Cerebellar nuclear complex (tissue), 1 donor: ENCODE data around the gene TGFBI.

Experiments
- DNase-seq, 2 experiments: peaks; one replicate each; lab custom pipeline; 2025; lab: John Stamatoyannopoulos, UW

Gene TGFBI

DNA sequence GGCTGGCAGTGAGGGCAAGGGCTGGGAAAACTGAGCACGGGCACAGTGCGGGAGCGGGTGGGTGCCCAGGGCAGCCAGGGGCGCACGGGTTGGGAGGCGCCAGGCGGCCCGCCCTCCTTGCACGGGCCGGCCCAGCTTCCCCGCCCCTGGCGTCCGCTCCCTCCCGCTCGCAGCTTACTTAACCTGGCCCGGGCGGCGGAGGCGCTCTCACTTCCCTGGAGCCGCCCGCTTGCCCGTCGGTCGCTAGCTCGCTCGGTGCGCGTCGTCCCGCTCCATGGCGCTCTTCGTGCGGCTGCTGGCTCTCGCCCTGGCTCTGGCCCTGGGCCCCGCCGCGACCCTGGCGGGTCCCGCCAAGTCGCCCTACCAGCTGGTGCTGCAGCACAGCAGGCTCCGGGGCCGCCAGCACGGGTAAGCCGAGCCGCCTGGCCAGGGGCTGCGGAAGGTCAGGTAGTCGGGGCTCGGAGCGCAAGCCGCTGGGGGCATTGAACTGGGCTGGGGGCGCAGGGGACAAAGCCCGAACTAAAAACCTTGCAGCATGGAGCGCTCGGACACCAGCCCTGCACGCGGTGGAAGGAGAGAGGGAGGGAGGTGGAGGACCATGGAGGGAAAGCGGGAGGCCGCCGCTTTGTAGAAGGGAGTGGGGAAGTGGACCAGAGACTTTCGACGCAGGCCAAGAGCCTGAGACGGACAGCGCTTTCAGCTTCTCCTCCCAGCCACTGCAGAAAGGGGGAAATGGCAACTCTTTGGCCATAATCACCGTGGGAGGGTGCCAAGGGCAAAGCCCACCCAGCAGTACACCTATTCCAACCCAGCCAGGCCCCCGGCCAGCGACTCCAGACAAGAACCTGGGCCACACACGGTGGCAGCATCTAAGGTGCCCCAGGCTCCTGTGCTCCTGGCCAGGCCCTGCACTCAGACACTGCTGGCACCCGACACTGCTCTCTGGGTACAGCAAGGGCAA lies at the start of gene TGFBI:
TGFBI (plus strand) TSS at position 207 of the 961 bp plus-strand sequence; CDS start at position 275, 68 bp downstream.
- DNase-seq: no peak

GRCh38 chr5:135978993-135979392 lies 49.8 kb upstream of the TGFBI start:
- DNase-seq: no peak

DNA sequence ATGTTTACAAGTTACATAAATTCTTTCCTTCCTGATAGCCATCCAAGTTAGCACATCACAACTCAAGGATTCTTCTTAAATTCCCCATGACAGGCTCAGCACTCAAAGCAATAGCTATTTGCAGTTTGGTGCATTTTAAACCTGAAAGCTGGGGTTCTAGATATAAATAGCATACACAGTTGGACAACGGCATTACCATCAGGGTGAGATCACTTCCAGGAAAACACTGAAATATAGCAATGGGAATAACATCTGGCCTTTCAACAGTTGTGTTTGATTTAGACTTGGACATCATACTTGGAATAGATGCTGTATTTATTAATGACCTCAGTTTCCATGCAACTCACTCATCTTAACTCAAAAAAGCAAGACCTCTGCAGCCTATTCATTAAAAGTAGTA lies 49.3 kb upstream of the TGFBI start:
- DNase-seq: no peak

GRCh38 chr5:135980620-135981019 lies 48.2 kb upstream of the TGFBI start:
- DNase-seq: no peak

DNA sequence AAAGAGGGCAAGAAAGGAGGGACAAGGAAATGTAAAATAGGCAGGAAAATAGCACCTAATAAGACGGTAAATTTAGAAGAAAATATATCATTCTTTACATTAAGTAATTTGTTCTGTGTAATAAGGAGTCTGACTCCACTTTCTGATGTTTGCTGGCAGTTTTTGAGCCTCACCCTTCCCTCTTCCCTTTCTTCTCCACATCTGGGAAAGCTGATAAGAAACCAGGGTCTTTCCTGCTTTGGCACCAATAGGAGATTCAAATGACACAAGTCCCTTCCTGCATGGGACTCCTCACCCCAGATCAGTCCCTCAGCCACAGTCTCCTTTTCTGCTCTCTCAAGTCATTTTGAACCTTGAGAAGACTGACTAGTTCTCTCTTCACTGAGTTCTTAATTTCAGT lies 42.8 kb upstream of the TGFBI start:
- no peak for DNase-seq

DNA sequence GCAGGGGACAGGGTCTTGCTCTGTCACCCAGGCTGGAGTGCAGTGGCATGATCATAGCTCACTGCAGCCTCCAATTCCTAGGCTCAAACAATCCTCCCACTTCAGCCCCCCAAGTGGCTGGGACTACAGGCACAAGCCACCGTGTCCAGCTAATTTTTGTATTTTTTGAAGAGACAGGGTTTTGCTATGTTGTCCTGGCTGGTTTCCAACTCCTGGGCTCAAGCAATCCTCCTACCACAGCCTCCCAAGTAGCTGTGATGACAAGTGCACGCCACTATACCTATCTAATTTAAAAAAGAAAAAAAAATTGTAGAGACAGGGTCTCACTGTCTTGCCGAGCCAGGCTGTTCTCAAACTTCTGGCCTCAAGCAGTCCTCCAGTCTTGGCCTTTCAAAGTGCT lies 42.4 kb upstream of the TGFBI start:
- no peak for DNase-seq

DNA sequence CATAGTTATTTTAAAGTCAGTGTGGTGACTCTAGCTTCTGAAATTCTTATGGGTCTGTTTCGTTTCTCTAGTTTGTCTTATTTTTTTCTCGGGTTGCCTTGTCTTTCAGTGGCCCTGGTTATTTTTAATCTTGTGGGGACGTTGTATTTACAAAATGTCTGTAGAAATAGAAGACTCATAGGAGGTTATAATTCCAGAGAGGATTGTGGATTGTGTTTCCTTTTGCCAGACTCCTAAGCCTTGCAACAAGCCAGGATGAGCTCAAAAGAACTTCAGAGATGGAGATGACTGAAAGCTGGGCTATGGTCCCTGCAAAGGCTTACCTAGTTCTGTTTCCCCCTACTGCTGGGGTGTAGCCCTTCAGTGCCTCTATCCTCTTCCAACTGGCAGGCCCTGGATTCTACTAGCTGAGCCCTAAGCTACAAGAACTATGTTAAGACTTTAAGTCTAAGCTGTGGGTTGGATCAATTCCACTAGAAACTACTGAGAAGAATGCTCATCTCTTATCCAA lies 41.8 kb upstream of the TGFBI start:
- DNase-seq: no peak

DNA sequence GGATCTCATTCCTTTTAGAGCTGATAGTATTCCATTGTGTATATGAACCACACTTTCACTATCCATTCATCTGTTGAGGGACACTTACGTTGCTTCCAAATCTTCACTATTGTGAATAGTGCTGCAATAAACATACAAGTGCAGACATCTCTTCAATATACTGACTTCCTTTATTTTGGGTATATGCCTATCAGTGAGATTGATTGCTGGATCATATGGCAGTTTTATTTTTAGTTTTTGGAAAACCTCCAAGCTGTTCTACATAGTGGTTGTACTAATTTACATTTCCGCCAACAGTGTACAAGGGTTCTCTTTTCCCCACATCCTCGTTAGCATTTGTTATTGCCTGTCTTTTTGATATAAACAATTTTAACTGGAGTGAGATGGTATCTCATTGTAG lies 40.2 kb upstream of the TGFBI start:
- DNase-seq: no peak

- no peak for DNase-seq
These were observed 39.1 kb upstream of the TGFBI start for GRCh38 chr5:135989686-135990085.

DNA sequence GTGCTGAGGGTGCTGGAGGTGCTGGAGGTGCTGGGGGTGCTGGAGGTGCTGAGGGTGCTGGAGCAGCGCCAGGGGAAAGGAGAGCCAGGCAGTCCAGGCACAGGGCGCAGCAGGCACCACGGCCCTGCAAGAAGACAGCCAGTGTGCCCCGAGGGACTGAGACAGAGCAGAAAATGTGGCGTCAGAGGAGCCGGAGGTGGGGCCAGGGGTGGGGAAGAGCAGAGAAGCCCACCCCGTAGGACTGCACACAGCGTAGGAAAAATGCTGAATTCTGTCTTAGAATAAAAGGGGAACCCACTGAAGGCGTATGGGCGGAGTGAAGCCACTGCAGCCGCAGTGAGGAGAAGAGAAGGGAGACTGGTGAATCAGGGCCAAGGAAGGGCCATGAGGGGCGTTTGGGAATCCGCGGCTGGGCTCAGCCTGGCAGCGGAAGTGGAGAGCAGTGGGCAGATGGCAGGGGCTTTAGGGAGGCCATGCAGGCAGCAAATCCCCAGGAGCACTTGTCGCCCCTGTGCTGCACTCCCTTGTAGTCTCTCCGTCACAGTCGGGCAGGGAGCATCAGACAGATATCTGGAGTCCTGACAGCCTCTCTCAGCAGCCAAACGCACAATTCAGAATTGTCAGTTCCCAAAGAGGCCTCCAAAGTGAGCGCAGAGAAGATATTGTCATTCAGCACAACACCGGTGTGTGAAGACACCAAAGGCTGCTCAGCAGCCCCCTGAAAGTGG lies 38.1 kb upstream of the TGFBI start:
- DNase-seq: no peak

DNA sequence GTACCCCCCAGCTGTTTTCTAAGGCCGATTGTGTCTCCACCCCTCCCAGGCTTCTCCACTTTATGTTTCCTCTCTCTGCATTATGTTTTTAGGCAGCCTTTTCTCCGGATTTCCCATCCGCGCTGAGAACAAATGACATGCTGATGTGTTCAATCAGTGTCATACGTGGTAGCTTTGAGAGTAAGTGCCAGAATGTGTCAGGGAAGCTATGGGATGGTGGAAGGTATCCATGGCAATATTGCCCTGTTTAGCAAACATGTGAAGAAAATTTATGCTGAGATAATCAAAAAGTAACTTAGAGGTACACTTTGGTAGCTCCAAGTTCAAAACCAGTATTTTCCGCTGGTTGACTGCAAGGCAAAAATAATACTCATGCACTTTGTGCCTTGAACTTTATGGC lies 37.4 kb upstream of the TGFBI start:
- no peak for DNase-seq

- DNase-seq: no peak
These were observed 35.4 kb upstream of the TGFBI start for GRCh38 chr5:135993335-135993879.

DNA sequence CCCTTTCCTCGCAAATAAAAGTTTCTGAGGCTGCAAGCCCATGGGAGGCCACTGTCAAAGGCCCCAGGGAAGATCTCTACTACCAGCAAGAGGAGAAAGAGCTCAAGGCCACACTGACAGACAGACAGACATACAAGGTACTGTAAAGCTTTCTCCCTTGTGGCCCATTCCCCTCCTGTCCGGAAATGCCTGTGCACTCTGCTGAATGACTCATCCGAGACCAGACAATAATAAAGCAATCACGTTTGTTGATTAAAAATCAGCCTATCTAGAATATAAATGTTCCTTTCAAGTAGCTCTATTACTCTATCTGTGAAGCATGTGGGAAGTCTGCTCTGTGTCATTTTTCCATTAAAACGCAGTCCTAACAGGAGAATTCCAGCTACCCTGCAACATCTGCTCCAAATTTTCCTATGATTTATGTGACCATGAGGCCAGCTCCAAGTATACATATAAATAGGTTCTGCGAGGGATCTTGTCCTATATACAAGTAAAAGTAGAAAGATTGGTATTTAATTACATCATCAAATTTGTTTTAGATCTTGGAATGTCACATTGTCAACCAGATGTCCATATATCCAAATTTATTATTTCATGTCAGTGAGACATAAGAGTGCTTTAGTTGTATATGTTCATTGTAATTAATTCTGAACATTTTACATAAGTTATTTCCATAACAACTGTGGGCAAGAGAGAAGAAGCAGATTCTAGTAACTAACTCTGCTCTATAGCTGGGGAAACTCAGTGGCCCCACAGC lies 34.7 kb upstream of the TGFBI start:
- DNase-seq: no peak

- DNase-seq: no peak
These were observed 32.8 kb upstream of the TGFBI start for GRCh38 chr5:135995976-135996375.

DNA sequence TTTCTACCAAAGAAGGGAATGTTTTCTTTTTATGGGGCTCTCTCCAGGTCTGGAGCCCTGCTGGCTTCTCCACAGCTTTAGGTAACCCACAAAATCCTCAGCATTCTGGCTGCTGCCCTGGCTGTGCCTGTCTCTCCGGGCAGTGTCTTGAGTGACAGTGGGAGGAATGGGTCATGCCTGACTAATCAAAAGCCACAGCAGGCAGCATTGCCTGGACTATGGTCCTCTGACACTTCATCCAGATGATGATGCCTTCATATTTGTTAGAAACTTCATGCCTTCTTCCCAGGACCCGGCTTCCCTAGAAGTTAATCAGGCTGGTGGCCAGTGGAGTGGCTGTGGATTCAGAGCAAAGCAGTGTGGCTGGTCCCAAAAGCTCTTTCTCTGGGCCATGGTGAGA lies 32.2 kb upstream of the TGFBI start:
- no peak for DNase-seq

- DNase-seq: no peak
These were observed 31.0 kb upstream of the TGFBI start for GRCh38 chr5:135997673-135998335.

- no peak for DNase-seq
These were observed 29.9 kb upstream of the TGFBI start for GRCh38 chr5:135998889-135999288.

GRCh38 chr5:135999406-136000139 lies 29.2 kb upstream of the TGFBI start:
- no peak for DNase-seq

GRCh38 chr5:136000147-136000546 lies 28.6 kb upstream of the TGFBI start:
- no peak for DNase-seq

GRCh38 chr5:136000932-136001331 lies 27.9 kb upstream of the TGFBI start:
- no peak for DNase-seq
